ENCODE results near the gene GRIK2. TPM values are rescaled to one million over a fixed set of nuclear protein-coding genes. Genes with fewer than 3 reads are reported as not detected.
A peak's percentile ranks its signal among the peaks of the same experiment; 100 is the strongest.

The GRIK2 gene
- total RNA-seq, 1 experiment from 2014 or later = 0.97 TPM

DNA sequence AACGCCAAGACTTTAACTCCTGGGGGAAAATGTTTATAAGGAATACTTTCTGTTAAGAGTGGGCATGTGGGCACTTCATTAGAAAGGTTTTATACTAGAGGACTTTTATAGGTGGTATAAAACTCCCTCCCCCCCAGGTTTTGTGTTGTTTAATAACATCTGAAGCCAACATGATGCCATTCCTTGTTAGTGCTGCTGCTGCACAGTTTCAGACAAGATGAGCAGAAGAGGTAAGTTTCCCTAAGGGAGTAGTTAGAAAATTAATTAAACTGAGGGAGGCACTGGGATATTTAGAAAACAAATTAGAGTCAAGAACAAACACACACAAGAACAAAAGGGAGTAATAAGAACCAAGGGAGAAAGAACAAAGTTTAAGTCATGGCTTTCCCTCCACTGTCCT is 362.4 kb downstream of the GRIK2 start:
- no peaks in the 10 kb centered on the region for H3K27me3 ChIP-seq (replicated peaks)
- no peak overlapping the region for H3K27ac ChIP-seq
- DNase-seq (ENCODE audit: low read depth in 1 of 2, low spot score in 2 of 2) = no peak
- no peaks in the 10 kb centered on the region for H3K36me3 ChIP-seq
- peaks cover 3% of the 10 kb centered on the region for H3K4me1 ChIP-seq (replicated peaks)
- H3K4me3 ChIP-seq = no peak overlapping the region
- H3K9me3 ChIP-seq (replicated peaks) = no peaks in the 10 kb centered on the region

DNA sequence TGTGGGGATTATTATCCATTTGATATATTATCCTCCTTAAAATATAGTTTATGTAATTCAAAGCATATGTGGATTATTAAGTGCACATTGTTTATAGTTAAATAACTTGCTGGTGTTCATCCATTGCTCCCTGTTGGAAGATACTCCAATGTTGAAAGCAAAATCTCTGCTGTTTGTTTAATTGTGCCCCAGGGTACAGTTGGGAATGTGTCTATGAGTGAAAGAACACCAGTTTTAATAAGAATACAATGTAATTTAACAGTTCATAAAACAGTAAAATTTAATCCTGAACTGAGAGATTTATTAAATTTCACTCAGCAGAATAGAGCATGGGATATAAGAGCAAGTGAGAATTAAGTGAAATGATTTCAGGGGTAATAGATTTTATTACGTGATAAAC is 364.9 kb downstream of the GRIK2 start:
- no peak for DNase-seq (ENCODE audit: low read depth in 1 of 2, low spot score in 2 of 2)

GRCh38 chr6:101760843-101761621 is 367.5 kb downstream of the GRIK2 start:
- peak in 1 of 2 experiments; percentile 77 for DNase-seq (ENCODE audit: low read depth in 1 of 2, low spot score in 2 of 2)
- H3K9me3 ChIP-seq (replicated peaks) = no peaks in the 10 kb centered on the region
- no peaks in the 10 kb centered on the region for H3K27me3 ChIP-seq (replicated peaks)
- peaks cover 9% of the 10 kb centered on the region for H3K4me1 ChIP-seq (replicated peaks)
- H3K27ac ChIP-seq = peak overlapping the region; percentile 33; the same call in 1 of the 2 replicates
- H3K4me3 ChIP-seq = no peak overlapping the region
- H3K36me3 ChIP-seq = no peaks in the 10 kb centered on the region

More for the DNA sequence above, 364.9 kb downstream of the GRIK2 start:
- H3K4me1 ChIP-seq (replicated peaks) = peaks cover 9% of the 10 kb centered on the region
- H3K27ac ChIP-seq = no peak overlapping the region
- no peaks in the 10 kb centered on the region for H3K36me3 ChIP-seq
- no peaks in the 10 kb centered on the region for H3K9me3 ChIP-seq (replicated peaks)
- H3K27me3 ChIP-seq (replicated peaks) = no peaks in the 10 kb centered on the region
- no peak overlapping the region for H3K4me3 ChIP-seq

DNA sequence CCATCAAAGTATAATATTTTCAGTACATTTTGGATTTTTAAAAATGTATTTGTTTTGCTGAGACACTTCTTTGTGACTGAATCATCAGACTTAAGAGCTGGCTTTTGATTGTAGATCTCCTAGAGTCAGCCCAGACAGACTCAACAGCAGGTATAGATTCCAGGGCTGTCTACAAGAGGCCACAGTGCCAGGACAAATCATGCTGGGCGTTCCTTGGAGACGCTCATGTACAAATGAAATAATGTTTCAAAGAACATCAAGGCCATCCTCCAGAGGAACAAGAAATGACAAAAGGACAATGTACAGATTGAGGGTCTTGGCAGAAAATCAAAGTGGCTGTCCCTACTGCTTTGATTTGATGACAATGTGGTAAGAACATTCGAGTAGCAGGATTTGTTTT is 369.3 kb downstream of the GRIK2 start:
- Histone ChIP-seq H3K27me3 (replicated peaks) (no peaks in the 10 kb centered on the region), H3K4me1 (replicated peaks) (peaks cover 9% of the 10 kb centered on the region), H3K4me3 (no peak overlapping the region), H3K9me3 (replicated peaks) (no peaks in the 10 kb centered on the region), H3K36me3 (no peaks in the 10 kb centered on the region), H3K27ac (no peak overlapping the region)
- DNase-seq (ENCODE audit: low read depth in 1 of 2, low spot score in 2 of 2) = no peak

GRCh38 chr6:101765281-101765680 is 371.8 kb downstream of the GRIK2 start:
- no peaks in the 10 kb centered on the region for H3K9me3 ChIP-seq (replicated peaks)
- H3K36me3 ChIP-seq = no peaks in the 10 kb centered on the region
- no peak overlapping the region for H3K4me3 ChIP-seq
- no peaks in the 10 kb centered on the region for H3K27me3 ChIP-seq (replicated peaks)
- H3K27ac ChIP-seq = no peak overlapping the region
- peaks cover 9% of the 10 kb centered on the region for H3K4me1 ChIP-seq (replicated peaks)
- no peak for DNase-seq (ENCODE audit: low read depth in 1 of 2, low spot score in 2 of 2)

DNA sequence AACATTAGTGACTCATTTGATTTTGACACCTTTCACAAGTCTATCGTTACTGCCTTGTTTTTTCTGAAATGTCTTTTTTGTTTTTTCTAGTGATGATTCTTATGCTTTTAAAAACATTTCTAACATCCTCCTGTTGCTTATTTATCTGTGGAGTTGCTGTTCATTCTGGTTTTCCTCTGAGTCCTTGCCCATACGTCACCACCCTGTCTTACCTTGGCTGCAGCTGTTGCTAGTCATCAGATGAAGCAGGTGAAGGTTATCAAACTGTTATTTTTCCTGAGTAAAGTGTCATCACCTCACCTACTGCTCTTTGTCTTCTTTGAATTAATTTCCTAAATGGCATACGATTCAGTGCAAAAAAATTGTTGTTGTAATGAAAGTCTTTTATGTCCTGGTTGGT is 376.6 kb downstream of the GRIK2 start:
- Histone ChIP-seq H3K9me3 (replicated peaks) (no peaks in the 10 kb centered on the region), H3K36me3 (no peaks in the 10 kb centered on the region), H3K4me3 (no peak overlapping the region), H3K4me1 (replicated peaks) (no peaks in the 10 kb centered on the region), H3K27ac (no peak overlapping the region), H3K27me3 (replicated peaks) (no peaks in the 10 kb centered on the region)
- no peak for DNase-seq (ENCODE audit: low read depth in 1 of 2, low spot score in 2 of 2)

DNA sequence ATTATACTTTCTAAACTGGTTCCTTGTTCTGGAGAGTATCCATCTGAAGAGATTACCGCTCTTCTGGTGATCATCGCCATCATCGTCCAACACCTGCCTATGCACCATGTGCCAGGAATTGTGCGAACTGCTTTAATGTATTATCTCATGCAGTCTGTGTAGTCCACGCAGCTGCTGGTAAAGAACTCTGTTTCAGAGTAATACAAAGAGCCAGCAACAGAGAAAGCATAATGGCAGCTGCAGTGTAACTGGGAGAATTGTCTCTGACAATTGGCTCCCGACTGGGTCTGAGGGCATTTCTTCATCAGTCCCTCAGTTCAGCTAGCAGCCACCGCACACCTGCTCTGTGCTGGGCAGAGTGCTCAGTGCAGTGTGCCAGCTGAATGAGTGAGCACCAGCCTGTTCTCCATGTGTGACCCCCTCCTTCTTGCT is 383.4 kb downstream of the GRIK2 start:
- no peaks in the 10 kb centered on the region for H3K4me1 ChIP-seq (replicated peaks)
- H3K36me3 ChIP-seq = no peaks in the 10 kb centered on the region
- no peak for DNase-seq (ENCODE audit: low read depth in 1 of 2, low spot score in 2 of 2)
- no peak overlapping the region for H3K27ac ChIP-seq
- no peaks in the 10 kb centered on the region for H3K9me3 ChIP-seq (replicated peaks)
- no peaks in the 10 kb centered on the region for H3K27me3 ChIP-seq (replicated peaks)
- H3K4me3 ChIP-seq = no peak overlapping the region

- Histone ChIP-seq H3K4me3 (no peak overlapping the region), H3K9me3 (replicated peaks) (no peaks in the 10 kb centered on the region), H3K36me3 (no peaks in the 10 kb centered on the region), H3K27ac (no peak overlapping the region), H3K27me3 (replicated peaks) (no peaks in the 10 kb centered on the region), H3K4me1 (replicated peaks) (no peaks in the 10 kb centered on the region)
- no peak for DNase-seq (ENCODE audit: low read depth in 1 of 2, low spot score in 2 of 2)
Observed at GRCh38 chr6:101777646-101778045, 384.1 kb downstream of the GRIK2 start.

- Histone ChIP-seq H3K9me3 (replicated peaks) (no peaks in the 10 kb centered on the region), H3K36me3 (no peaks in the 10 kb centered on the region), H3K27me3 (replicated peaks) (no peaks in the 10 kb centered on the region), H3K4me3 (no peak overlapping the region), H3K27ac (no peak overlapping the region), H3K4me1 (replicated peaks) (no peaks in the 10 kb centered on the region)
- no peak for DNase-seq (ENCODE audit: low read depth in 1 of 2, low spot score in 2 of 2)
Observed at GRCh38 chr6:101779051-101779844, 385.7 kb downstream of the GRIK2 start.

DNA sequence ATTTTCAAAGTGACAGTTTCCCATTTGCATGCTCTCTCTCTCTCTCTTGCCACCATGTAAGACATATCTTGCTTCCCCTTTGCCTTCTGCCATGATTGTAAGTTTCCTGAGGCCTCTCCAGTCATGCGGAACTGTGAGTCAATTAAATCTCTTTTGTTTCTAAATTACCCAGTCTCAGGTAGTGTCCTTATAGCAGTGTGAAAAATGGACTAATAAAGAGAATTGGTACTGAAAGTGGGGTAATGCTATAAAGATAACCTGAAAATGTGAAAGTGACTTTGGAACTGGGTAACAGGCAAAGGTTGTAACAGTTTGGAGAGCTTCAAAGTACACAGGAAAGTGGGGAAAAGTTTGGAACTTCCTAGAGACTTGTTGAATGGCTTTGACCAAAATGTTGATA is 389.8 kb downstream of the GRIK2 start:
- DNase-seq (ENCODE audit: low read depth in 1 of 2, low spot score in 2 of 2) = no peak
- no peaks in the 10 kb centered on the region for H3K9me3 ChIP-seq (replicated peaks)
- no peak overlapping the region for H3K27ac ChIP-seq
- H3K4me1 ChIP-seq (replicated peaks) = no peaks in the 10 kb centered on the region
- no peaks in the 10 kb centered on the region for H3K27me3 ChIP-seq (replicated peaks)
- no peaks in the 10 kb centered on the region for H3K36me3 ChIP-seq
- no peak overlapping the region for H3K4me3 ChIP-seq

DNA sequence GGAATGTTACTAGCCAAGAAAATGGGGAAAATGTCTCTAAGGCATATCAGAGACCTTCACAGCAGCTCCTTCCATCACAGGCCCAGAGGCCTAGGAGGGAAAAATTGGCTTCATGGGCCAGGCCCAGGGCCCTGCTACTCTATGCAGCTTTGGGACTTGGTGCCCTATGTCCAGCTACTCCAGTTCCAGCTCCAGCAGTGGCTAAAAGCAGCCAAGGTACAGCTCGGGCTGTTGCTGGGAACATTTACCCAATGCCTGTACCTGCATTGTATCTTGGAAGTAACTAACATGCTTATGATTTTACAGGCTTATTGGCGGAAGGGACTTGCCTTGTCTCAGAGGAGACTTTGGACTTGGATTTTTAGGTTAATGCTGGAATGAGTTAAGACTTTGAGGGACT is 390.6 kb downstream of the GRIK2 start:
- no peak overlapping the region for H3K27ac ChIP-seq
- H3K27me3 ChIP-seq (replicated peaks) = no peaks in the 10 kb centered on the region
- H3K4me1 ChIP-seq (replicated peaks) = no peaks in the 10 kb centered on the region
- no peaks in the 10 kb centered on the region for H3K36me3 ChIP-seq
- H3K4me3 ChIP-seq = no peak overlapping the region
- H3K9me3 ChIP-seq (replicated peaks) = no peaks in the 10 kb centered on the region
- no peak for DNase-seq (ENCODE audit: low read depth in 1 of 2, low spot score in 2 of 2)

- DNase-seq (ENCODE audit: low read depth in 1 of 2, low spot score in 2 of 2) = no peak
- Histone ChIP-seq H3K27ac (no peak overlapping the region), H3K36me3 (no peaks in the 10 kb centered on the region), H3K9me3 (replicated peaks) (no peaks in the 10 kb centered on the region), H3K4me1 (replicated peaks) (peaks cover 5% of the 10 kb centered on the region; the same call in 1 of the 2 replicates), H3K4me3 (no peak overlapping the region), H3K27me3 (replicated peaks) (no peaks in the 10 kb centered on the region)
Observed at GRCh38 chr6:101799531-101799930, 406.0 kb downstream of the GRIK2 start.

DNA sequence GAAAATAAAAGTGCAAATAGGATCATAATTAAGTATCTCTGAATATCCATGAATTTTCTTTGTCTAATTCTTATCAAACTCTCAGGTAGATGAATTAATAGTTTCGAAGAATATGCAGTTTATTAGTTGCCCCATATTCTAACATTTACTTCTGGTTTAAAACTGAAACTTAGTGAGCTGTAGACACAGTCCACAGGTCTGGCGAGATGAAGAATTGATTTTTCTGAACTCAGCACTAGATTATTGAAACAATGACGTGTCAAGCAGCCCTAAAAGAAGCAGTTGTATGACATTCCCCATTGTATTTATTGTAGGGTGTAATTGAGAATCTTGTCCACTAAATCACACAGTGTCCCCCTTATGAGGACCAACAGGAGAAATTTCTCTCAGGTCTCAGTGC is 407.1 kb downstream of the GRIK2 start:
- Histone ChIP-seq H3K4me1 (replicated peaks) (peaks cover 6% of the 10 kb centered on the region), H3K27ac (no peak overlapping the region)
- no peak for DNase-seq (ENCODE audit: low read depth in 1 of 2, low spot score in 2 of 2)

GRCh38 chr6:101803136-101803535 is 409.6 kb downstream of the GRIK2 start:
- peaks cover 24% of the 10 kb centered on the region for H3K4me1 ChIP-seq (replicated peaks)

More for the DNA sequence above, 407.1 kb downstream of the GRIK2 start:
- Histone ChIP-seq H3K4me3 (no peak overlapping the region), H3K9me3 (replicated peaks) (no peaks in the 10 kb centered on the region), H3K27me3 (replicated peaks) (no peaks in the 10 kb centered on the region), H3K36me3 (no peaks in the 10 kb centered on the region)

More at GRCh38 chr6:101803136-101803535, 409.6 kb downstream of the GRIK2 start:
- no peaks in the 10 kb centered on the region for H3K36me3 ChIP-seq
- peak overlapping the region; percentile 35 for H3K27ac ChIP-seq
- no peak overlapping the region for H3K4me3 ChIP-seq
- H3K9me3 ChIP-seq (replicated peaks) = no peaks in the 10 kb centered on the region
- DNase-seq (ENCODE audit: low read depth in 1 of 2, low spot score in 2 of 2) = no peak
- H3K27me3 ChIP-seq (replicated peaks) = no peaks in the 10 kb centered on the region
